C4-2B (cell line): ENCODE data around the gene MMP20.

Experiments
- H3K27ac ChIP-seq: fragments of 450-650 bp; 2 replicates; pipeline ENCODE4 v1.5.1; 2017
- CTCF ChIP-seq: fragments of 450-650 bp; conservative IDR thresholded peaks from 2 replicates; pipeline ENCODE4 v1.5.1; 2017; ENCODE audit warnings: mild to moderate bottlenecking
- ZFX ChIP-seq: fragments of 450-650 bp; IDR thresholded peaks from 2 replicates; pipeline ENCODE4 v1.6.1; 2017

MMP20 gene

GRCh38 chr11:102614485-102614884 lies 10.6 kb downstream of the MMP20 start:
- H3K27ac ChIP-seq, result no peak overlapping the region
- TF ChIP-seq ZFX (no peak), CTCF (peak; percentile 42)

- TF ChIP-seq ZFX (no peak), CTCF (no peak)
- H3K27ac ChIP-seq, result no peak overlapping the region
Measured at GRCh38 chr11:102614031-102614430, 11.1 kb downstream of the MMP20 start.

GRCh38 chr11:102613450-102613849 lies 11.7 kb downstream of the MMP20 start:
- H3K27ac ChIP-seq, result no peak overlapping the region
- TF ChIP-seq ZFX (no peak), CTCF (no peak)

GRCh38 chr11:102611291-102611690 lies 13.8 kb downstream of the MMP20 start:
- H3K27ac ChIP-seq, result no peak overlapping the region
- TF ChIP-seq CTCF, result no peak
- no peak for TF ChIP-seq ZFX

GRCh38 chr11:102610200-102610599 lies 14.9 kb downstream of the MMP20 start:
- TF ChIP-seq CTCF (no peak), ZFX (no peak)
- no peak overlapping the region for H3K27ac ChIP-seq

GRCh38 chr11:102608699-102609098 lies 16.4 kb downstream of the MMP20 start:
- TF ChIP-seq ZFX (no peak), CTCF (no peak)
- H3K27ac ChIP-seq, result no peak overlapping the region

GRCh38 chr11:102604875-102605274 lies 20.3 kb downstream of the MMP20 start:
- H3K27ac ChIP-seq, result no peak overlapping the region
- no peak for TF ChIP-seq ZFX
- no peak for TF ChIP-seq CTCF

GRCh38 chr11:102604011-102604410 lies 21.1 kb downstream of the MMP20 start:
- TF ChIP-seq CTCF, result no peak
- no peak for TF ChIP-seq ZFX
- no peak overlapping the region for H3K27ac ChIP-seq
